HG03457 (cell line): ENCODE data around the gene NOL4L.
"Not testable (repeated sequence)": the region's sequence is repeated elsewhere in the genome, so short reads cannot be mapped to it uniquely, and the experiment has no call there.

ENCODE experiments used
- ATAC-seq: cut with Tn5 transposase; IDR thresholded peaks from one replicate; pipeline ENCODE4 v1.9.1; 2021; ENCODE audit warnings: moderate number of reproducible peaks; ENCODE audit not compliant: unreplicated experiment

The NOL4L gene

DNA sequence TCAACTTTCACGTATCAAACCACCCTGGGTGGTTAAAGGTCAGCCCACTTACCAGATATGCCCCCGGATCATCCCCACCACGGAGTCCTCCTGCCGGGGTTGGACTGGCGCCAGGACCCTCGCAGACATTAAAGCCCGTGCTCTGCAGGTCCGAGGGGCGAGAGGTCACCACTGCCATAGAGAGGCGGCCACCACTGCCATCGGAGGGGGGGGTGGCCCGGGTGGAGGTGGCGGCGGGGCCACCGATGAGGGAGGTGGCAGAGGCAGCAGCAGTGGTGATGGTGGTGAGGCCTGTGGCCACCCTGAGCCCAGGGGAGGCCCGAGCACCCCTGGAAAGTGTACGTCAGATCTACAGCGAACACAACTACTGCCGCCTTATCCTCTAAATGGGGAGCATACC lies 150.7 kb downstream of the NOL4L start:
- ATAC-seq = no peak

DNA sequence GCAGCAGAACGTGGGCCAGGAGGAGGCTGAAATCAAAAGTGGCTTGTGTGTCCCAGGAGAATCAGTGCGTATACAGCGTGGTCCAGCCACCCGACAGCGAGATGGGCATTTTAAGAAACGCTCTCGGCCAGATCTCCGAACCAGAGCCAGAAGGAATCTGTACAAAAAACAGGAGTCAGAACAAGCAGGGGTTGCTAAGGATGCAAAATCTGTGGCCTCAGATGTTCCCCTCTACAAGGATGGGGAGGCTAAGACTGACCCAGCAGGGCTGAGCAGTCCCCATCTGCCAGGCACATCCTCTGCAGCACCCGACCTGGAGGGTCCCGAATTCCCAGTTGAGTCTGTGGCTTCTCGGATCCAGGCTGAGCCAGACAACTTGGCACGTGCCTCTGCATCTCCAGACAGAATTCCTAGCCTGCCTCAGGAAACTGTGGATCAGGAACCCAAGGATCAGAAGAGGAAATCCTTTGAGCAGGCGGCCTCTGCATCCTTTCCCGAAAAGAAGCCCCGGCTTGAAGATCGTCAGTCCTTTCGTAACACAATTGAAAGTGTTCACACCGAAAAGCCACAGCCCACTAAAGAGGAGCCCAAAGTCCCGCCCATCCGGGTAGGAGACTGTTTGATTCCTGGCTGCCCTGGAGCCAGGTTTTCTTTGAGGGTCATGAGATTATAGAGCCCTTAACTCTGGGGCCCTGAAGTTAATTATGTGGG lies 151.7 kb downstream of the NOL4L start:
- ATAC-seq = no peak

DNA sequence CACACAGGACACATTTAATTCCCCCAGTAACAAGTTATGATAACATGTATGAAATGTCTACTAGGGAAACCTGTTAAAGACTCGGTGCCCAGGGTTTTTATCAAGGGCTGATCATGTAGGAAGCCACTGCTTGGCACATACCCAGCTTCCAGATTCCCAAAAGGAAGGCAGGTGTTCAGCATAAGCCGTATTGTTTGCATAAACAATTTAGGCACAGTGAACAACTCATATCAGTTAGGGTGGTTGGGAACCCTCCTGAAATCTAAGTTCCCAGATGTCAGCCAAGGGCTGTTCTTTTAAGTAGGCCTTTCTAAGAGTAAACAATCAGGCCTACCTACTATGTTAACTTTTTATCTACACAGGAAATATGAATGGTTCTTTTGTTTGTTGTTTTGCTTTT lies 152.9 kb downstream of the NOL4L start:
- ATAC-seq = no peak

DNA sequence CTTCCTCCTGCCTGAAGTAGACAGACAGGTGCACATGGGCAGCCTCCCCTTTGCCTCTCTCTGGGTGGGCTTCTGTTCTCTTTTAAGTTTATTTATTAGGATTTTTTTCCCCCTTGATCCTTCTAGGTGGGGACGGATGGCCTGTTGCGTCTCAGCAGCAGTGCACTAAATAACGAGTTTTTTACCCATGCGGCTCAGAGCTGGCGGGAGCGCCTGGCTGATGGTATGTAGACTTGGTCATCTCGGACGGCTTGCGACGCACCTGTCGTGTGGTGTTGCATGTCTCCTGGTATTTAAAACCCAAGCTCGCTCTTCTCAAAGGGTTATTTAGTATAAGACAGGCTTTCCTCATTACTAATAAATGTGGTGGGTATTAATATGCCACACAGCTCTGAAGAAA lies 153.7 kb downstream of the NOL4L start:
- no peak for ATAC-seq

DNA sequence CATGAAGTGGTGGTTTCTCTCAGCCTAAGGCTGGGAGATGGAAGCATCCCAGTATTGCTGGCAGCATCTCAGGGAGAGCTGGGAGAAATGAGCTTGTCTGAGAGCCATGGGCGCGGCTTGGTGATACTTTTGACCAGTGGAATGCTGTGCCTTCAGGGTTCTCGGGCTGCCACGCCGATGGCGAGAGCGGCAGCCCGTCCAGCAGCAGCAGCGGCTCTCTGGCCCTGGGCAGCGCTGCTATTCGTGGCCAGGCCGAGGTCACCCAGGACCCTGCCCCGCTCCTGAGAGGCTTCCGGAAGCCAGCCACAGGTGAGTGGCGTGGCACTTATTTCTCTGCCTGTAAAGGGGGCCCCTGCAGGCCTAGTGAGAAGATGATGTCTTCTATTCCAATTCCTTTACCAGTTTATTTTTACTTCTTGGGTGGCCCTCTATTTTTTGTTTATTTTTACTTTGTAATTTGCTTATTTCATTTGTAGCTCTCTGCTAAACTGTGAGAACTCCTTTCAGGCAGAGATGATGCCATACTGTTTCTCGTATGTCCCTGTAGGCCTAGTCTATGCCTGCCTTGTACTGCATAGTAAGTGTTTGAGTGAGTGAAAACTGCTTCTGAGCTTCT lies 155.3 kb downstream of the NOL4L start:
- ATAC-seq = no peak

DNA sequence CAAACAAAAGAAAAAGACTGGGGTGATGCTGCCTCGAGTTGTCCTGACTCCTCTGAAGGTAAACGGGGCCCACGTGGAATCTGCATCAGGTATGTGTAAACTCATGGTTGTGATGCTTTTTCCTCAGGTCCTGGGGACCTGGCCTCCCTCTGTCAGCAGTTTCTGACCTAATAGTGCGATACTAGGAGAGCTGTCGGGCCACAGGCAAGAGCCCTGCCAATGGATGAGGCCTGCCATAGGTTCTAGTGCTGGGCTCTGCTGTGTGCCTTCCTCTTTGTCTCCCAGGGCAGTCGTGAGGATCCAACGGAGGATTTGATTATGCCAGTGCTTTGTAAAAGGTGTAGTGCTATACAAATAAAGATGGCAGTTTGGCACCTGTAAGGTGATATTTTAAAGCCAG lies 155.8 kb downstream of the NOL4L start:
- no peak for ATAC-seq

DNA sequence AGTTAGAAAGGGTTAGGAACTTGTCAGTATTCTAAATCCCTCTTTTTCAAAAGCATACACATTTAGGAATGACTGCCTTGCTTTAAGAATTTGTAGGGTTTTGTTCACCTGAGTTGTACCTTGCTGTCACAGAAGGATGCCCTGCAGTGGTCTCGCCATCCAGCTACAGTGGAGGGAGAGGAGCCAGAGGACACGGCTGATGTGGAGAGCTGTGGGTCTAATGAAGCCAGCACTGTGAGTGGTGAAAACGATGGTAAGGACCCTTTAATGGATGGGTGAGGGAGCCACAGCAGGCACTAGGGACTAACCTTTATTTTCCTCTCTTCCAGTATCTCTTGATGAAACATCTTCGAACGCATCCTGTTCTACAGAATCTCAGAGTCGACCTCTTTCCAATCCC lies 157.1 kb downstream of the NOL4L start:
- ATAC-seq = no peak

DNA sequence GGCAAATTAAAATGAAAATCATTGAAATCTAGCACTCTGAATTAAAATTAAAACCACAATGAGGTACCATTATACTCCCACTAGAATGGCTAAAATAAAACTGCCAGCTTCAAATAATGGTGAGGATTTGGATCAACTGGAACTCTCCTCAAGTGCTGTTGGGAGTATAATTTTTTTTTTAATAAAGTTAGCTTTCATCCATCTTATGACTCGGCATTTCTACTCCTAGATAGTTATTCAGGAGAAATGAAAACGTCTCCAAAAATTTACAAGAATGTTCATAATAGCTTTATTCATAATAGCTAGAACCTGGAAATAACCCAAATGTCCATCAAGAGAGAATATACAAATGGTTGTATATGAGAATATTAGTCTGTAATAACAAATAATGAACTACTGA lies 163.8 kb downstream of the NOL4L start:
- ATAC-seq = no peak

DNA sequence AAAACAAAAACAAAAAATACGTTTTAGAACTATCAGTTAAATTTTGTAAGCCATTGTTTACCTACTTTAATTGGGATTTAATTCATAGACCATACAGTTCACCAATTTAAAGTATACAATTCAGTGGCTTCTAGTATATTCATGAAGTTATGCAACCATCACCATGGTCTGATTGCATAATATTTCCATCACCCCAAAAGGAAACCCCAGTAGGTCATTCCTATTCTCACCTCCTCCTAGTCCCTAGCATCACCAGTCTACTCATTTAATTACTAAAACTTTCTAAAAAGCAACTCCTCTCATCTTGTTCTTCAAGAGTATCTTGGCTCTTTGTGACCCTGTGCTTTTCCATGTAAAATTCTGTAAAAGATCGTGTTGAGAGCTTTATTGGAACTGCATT lies 166.8 kb downstream of the NOL4L start:
- ATAC-seq = no peak

DNA sequence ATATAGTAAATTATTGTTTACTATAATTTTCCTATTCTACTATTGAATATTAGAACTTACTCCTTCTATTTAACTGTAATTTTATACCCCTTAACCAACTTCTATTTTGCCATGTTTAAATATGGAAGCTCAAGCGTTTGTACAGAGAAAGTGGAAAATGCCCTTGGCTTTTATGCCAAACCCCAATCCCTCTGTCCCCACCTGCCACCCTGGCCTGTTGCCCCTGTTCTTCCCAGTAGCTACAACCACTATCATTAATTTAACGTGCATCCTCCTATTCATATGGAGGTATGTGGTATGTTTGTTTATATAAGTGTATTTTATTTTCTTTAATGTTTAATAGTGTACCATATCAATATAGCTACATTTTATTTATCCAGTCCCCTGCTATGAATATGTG lies 168.9 kb downstream of the NOL4L start:
- ATAC-seq = no peak

DNA sequence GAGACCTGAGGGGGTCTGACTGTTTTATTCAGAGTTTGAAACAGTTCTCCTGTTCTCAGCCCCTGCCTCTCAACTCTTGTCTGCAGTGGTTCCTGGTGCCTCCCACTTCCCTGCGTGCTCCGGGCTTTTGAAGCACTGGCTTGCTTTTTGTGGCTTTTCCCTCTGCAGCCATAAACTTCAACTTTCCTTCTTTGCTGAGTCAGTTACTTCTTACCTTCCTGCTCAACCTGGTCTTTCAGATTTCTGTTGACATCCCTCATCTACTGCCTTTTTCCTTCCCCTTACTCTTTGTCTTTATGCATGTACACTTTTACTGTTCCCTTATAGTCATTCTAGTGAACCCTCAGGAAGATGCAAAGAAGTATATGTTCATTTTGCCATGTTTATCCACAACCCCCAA lies 169.6 kb downstream of the NOL4L start:
- ATAC-seq = no peak

DNA sequence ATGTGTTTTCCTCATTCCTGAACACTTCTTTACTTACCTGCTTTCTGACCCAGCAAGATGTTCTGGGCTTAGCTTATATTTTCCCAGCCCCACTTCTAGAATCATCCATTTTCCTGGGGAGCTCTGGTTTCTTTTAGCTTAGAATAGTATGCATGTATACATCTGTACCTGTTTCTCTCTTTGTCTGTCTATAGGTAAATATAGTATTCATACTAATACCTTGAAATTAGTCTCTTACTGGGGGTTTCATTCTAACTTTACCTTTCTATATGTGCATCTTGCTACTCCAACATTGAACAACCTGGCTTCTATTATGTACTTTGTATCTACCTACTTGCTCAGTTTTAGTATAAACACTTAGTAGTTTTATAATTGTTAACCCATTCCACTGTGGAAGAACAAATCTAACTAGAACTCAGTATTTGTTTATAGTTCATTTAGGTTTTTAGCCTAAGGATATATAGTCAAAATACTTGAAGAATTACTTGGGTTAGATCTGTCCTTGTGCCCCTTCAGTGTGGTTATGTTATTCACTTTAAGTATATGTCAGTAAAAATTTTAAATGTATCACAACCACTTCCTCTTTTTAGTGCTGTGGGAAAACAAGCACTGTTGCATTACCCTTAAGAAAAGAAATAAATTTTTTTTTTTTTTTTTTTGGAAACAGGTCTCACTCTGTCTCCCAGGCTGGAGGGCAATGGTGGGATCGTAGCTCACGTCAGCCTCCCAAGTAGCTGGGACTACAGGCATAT lies 173.0 kb downstream of the NOL4L start:
- no peak for ATAC-seq

DNA sequence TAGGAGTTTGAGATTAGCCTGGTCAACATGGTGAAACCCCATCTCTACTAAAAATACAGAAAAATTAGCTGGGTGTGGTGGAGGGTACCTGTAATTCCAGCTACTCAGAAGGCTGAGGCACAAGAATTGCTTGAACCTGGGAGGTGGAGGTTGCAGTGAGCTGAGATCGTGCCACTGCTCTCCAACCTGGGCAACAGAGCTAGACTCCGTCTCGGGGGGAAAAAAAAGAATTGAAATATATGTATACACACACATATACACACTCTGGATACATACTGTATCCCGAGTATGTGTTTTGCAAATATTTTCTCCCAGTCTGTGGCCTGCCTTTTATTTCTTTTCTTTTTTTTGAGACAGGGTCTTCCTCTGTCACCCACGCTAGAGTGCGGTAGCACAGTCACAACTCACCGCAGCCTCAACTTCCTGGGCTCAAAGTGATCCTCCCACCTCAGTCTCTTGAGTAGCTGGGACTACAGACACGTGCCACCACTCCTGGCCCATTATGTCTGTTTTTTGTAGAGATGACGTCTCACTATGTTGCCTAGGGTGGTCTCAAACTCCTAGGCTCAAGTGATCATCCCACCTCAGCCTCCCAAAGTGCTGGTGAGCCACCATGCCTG lies 177.9 kb downstream of the NOL4L start:
- ATAC-seq = not testable (repeated sequence)

DNA sequence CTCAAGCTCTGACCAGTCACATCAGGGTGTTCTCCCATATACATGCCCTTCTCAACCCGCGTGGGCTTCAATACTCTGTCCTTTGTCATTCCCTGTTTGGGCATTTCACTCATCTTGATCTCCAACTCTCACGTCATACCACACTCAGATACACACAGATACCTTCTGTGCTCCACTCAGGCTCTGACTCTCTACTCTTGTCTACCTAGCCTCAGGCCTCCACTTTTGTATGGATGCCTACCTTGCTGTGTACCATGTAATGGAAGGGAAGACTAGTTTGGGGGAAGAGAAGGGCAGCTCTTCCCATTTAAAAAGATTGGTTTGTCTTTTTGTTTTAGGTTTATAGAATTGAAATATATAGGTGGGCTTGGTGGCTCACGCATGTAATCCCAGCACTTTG lies 178.4 kb downstream of the NOL4L start:
- ATAC-seq = no peak

DNA sequence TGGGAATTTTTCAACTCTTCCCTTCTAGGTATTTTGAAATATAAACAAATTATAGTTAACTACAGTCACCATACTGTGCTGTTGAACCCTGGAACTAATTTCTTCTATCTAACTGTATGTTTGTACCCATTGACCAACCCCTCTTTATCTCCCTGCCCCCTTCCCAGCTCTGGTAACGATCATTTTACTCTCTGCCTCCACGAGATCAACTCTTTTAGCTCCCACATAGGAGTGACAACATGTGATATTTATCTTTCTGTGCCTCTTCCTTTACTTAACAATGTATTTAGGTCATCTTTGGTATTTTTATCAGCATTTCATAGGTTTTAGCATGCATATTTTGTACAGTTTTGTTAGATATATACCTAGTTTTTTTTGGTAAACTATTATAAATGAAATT lies 181.1 kb downstream of the NOL4L start:
- no peak for ATAC-seq

DNA sequence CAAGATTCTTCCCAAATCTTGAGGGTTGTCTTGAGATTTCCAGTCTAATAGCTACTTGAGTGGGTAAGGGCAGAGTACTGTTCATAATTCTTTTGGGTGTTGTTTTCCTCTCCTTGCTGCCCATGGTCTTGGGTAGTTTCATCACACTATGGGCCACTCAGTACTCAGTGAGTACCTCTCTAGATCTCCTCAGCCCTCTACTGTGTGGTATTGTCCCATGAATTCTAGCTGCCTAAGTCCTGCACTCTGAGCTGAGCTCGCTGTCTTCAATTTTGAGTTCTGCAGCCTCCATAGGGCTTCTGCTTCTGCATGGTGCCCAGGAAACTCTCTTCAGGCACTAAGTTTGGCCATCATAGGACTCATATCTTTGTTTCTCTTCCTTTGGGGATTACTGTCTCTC lies 184.7 kb downstream of the NOL4L start:
- ATAC-seq = no peak

DNA sequence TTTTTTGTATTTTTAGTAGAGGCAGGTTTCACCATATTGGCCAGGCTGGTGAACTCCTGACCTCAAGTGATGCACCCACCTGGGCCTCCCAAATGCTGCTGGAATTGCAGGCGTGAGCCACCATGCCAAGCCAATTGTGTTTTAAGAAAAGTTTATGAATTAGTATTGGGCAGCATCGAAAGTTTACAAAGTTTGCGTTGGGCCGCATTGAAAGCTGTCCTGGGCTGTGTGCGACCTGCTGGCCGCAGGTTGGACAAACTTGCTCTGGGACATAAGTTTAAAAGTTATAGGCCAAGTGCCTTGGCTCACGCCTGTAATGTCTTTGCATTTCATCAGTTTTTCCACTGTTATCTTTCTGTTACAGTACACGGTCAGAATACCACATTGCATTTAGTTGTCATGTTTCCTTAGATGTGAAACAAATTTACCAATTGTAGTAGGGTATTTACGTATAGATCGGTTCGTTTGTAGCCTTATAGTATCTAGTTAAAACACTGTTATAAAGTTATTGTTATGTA lies 187.5 kb downstream of the NOL4L start:
- ATAC-seq = no peak

DNA sequence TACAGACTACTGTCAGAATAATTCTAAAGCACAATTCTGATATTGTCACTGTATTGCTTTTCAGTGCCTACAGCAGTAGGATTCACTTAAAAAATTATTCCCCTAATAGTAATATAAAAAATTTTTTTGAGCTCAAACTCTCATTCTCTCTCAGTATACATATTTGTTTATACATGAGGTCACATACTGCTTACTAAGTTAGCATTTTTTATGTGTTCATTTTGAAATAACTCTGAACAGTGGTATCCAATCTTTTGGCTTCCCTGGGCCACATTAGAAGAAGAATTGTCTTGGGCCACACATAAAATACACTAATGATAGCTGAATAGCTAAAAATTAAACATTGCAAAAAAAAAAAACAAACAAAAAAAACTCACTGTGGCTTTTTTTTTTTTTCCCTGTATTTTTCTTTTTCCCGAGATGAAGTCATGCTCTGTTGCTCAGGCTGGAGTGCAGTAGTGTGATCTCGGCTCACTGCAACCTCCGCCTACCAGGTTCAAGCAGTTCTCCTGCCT lies 188.4 kb downstream of the NOL4L start:
- no peak for ATAC-seq

DNA sequence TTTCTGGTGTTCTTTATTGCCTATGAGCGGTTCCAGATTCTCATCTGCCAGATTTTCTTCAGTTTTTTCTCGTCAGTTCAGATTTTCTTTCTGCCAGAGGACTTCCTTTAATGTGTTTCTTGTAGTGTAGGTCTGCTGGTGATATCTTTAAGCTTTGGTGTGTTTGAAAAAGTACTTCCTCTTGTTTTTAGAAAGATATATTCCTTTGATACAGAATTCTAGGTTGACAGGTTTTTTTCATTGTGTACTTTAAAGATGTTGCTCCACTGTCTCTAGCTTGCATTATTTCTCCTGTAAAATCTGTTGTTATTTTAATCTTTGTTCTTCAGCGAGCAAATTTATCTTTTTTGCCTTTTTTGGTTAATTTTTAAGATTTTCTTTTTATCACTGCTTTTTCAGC lies 190.1 kb downstream of the NOL4L start:
- no peak for ATAC-seq
